ENCODE results near the gene C11orf98. TPM values are rescaled to one million over a fixed set of nuclear protein-coding genes. Genes with fewer than 3 reads are reported as not detected.
A peak's percentile ranks its signal among the peaks of the same experiment; 100 is the strongest.

Gene C11orf98
- total RNA-seq, 1 donor from 2014 or later = 73.6 TPM

GRCh38 chr11:62644220-62644619 is 20.8 kb downstream of the C11orf98 start:
- no peak for DNase-seq
- peak overlapping the region; percentile 15 for H3K4me3 Mint-ChIP-seq (ENCODE audit: unreplicated experiment)
- H3K27me3 Mint-ChIP-seq (ENCODE audit: unreplicated experiment) = peaks cover 8% of the 10 kb centered on the region
- no peak overlapping the region for H3K27ac Mint-ChIP-seq (ENCODE audit: unreplicated experiment)
- H3K9me3 Mint-ChIP-seq (ENCODE audit: unreplicated experiment) = peaks cover 7% of the 10 kb centered on the region
- peaks cover 3% of the 10 kb centered on the region for H3K36me3 Mint-ChIP-seq (ENCODE audit: unreplicated experiment)
- TF ChIP-seq, protein P1, sequence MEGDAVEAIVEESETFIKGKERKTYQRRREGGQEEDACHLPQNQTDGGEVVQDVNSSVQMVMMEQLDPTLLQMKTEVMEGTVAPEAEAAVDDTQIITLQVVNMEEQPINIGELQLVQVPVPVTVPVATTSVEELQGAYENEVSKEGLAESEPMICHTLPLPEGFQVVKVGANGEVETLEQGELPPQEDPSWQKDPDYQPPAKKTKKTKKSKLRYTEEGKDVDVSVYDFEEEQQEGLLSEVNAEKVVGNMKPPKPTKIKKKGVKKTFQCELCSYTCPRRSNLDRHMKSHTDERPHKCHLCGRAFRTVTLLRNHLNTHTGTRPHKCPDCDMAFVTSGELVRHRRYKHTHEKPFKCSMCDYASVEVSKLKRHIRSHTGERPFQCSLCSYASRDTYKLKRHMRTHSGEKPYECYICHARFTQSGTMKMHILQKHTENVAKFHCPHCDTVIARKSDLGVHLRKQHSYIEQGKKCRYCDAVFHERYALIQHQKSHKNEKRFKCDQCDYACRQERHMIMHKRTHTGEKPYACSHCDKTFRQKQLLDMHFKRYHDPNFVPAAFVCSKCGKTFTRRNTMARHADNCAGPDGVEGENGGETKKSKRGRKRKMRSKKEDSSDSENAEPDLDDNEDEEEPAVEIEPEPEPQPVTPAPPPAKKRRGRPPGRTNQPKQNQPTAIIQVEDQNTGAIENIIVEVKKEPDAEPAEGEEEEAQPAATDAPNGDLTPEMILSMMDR (IDR thresholded peaks at IDR 0.05; ENCODE audit: partially characterized antibody, unreplicated experiment) = no peak
- H3K4me1 Mint-ChIP-seq (ENCODE audit: low read depth, unreplicated experiment) = peaks cover 10% of the 10 kb centered on the region

DNA sequence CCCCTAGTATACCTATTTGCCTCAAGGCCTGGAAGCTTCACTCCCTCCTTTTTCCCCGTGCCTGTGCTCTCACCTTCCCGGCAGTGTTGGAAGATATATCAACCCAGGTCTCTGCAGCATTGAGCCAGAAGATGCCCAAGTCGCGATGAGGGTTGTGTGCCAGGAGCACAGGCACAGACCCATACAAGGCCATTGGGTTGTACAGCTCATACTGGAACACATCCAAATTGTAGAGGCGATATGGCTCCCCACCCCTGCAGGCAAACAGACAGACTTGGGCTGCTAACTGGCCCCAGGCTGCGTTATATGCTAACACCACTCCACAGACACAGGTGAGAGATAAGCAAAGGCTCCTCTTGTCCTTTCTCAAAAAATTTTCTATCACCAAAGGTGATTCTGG is 32.5 kb downstream of the C11orf98 start:
- H3K4me1 Mint-ChIP-seq (ENCODE audit: low read depth, unreplicated experiment) = no peaks in the 10 kb centered on the region
- H3K4me3 Mint-ChIP-seq (ENCODE audit: unreplicated experiment) = no peak overlapping the region
- TF ChIP-seq, protein P1 (IDR thresholded peaks at IDR 0.05; ENCODE audit: partially characterized antibody, unreplicated experiment) = no peak
- no peak for DNase-seq
- no peak overlapping the region for H3K27ac Mint-ChIP-seq (ENCODE audit: unreplicated experiment)
- no peaks in the 10 kb centered on the region for H3K36me3 Mint-ChIP-seq (ENCODE audit: unreplicated experiment)
- peaks cover 2% of the 10 kb centered on the region for H3K27me3 Mint-ChIP-seq (ENCODE audit: unreplicated experiment)
- H3K9me3 Mint-ChIP-seq (ENCODE audit: unreplicated experiment) = peaks cover 2% of the 10 kb centered on the region

- H3K9me3 Mint-ChIP-seq (ENCODE audit: unreplicated experiment) = peaks cover 5% of the 10 kb centered on the region
- H3K27me3 Mint-ChIP-seq (ENCODE audit: unreplicated experiment) = peaks cover under 1% of the 10 kb centered on the region
- DNase-seq = no peak
- peaks cover 5% of the 10 kb centered on the region for H3K36me3 Mint-ChIP-seq (ENCODE audit: unreplicated experiment)
- no peak overlapping the region for H3K4me3 Mint-ChIP-seq (ENCODE audit: unreplicated experiment)
- TF ChIP-seq, protein P1 (IDR thresholded peaks at IDR 0.05; ENCODE audit: partially characterized antibody, unreplicated experiment) = no peak
- no peak overlapping the region for H3K27ac Mint-ChIP-seq (ENCODE audit: unreplicated experiment)
- H3K4me1 Mint-ChIP-seq (ENCODE audit: low read depth, unreplicated experiment) = no peaks in the 10 kb centered on the region
These were observed 37.3 kb downstream of the C11orf98 start for GRCh38 chr11:62627713-62628112.

DNA sequence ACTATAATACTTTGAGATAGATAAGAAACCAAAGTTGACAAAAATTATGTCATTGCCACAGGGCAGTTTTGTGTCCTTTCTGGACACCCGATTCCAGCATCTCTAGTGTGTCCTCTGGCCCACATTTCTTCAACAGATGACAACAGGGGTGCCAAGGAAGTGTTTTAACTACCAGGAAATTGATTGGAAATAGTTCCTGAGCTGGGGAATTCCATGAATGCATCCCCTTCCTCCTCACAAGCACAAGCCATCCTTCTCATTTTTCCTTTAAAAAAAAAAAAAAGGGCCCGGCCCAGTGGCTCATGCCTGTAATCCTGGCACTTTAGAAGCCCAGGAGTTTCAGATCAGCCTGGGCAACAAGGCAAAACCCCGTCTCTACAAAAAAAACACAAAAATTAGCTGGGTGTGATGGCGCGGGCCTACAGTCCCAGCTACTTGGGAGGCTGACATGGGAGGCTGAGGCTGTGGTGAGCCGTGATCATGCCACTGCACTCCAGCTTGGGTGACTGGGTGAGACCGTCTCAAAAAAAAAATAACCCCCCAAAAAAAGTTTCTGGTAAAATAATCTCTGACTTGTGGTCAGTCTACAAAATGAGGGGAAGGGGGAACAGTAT is 42.4 kb downstream of the C11orf98 start:
- H3K27ac Mint-ChIP-seq (ENCODE audit: unreplicated experiment) = peak overlapping the region; percentile 82
- peak overlapping the region; percentile 83 for H3K4me3 Mint-ChIP-seq (ENCODE audit: unreplicated experiment)

More for the DNA sequence above, 42.4 kb downstream of the C11orf98 start:
- TF ChIP-seq, protein P1 (IDR thresholded peaks at IDR 0.05; ENCODE audit: partially characterized antibody, unreplicated experiment) = no peak
- Mint-ChIP-seq H3K27me3 (ENCODE audit: unreplicated experiment) (peaks cover 10% of the 10 kb centered on the region), H3K36me3 (ENCODE audit: unreplicated experiment) (peaks cover 5% of the 10 kb centered on the region), H3K4me1 (ENCODE audit: low read depth, unreplicated experiment) (peaks cover 6% of the 10 kb centered on the region), H3K9me3 (ENCODE audit: unreplicated experiment) (peaks cover 14% of the 10 kb centered on the region)
- no peak for DNase-seq
